IPS-11a (cell line): Measurements from ENCODE around the gene BTNL2.
"Not testable (repeated sequence)": the region's sequence is repeated elsewhere in the genome, so short reads cannot be mapped to it uniquely, and the experiment has no call there.

Experiments used
- H3K4me3 ChIP-seq: one replicate; pipeline ENCODE4 v1.5.1; 2013; ENCODE audit warnings: low read depth, low read length, control low read depth

BTNL2 gene

GRCh38 chr6:32371229-32371628, 35.8 kb downstream of the BTNL2 start:
- H3K4me3 ChIP-seq, result no peak overlapping the region

GRCh38 chr6:32370505-32370904, 36.5 kb downstream of the BTNL2 start:
- H3K4me3 ChIP-seq, result no peak overlapping the region

GRCh38 chr6:32369660-32370059, 37.3 kb downstream of the BTNL2 start:
- H3K4me3 ChIP-seq, result no peak overlapping the region

- no peak overlapping the region for H3K4me3 ChIP-seq
Observed at GRCh38 chr6:32367644-32368043, 39.3 kb downstream of the BTNL2 start.

GRCh38 chr6:32359225-32359624, 47.8 kb downstream of the BTNL2 start:
- H3K4me3 ChIP-seq, result not testable (repeated sequence)

- H3K4me3 ChIP-seq, result not testable (repeated sequence)
Observed at GRCh38 chr6:32358548-32358947, 48.4 kb downstream of the BTNL2 start.

GRCh38 chr6:32355018-32355417, 52.0 kb downstream of the BTNL2 start:
- H3K4me3 ChIP-seq, result no peak overlapping the region

GRCh38 chr6:32353348-32353747, 53.6 kb downstream of the BTNL2 start:
- H3K4me3 ChIP-seq, result no peak overlapping the region
